T-helper 2 cell treated with Interferon-gamma antibody and Interleukin-4, amounts not matched to agents 5 μg/mL and 100 μg/mL, for 36 hours (primary cell): Measurements from ENCODE around the gene SLC5A10.

Source experiments
- DNase-seq: peaks from one replicate; pipeline ENCODE4 v3.0.0; 2021; ENCODE audit warnings: low spot score
- H3K27ac Mint-ChIP-seq: one replicate; pipeline ENCODE4 v1.8.0; 2021; ENCODE audit warnings: mild to moderate bottlenecking, mixed read lengths
- H3K27me3 Mint-ChIP-seq: one replicate; pipeline ENCODE4 v1.8.0; 2021; ENCODE audit warnings: low read depth, mixed read lengths
- H3K36me3 Mint-ChIP-seq: one replicate; pipeline ENCODE4 v1.8.0; 2021; ENCODE audit warnings: low read depth, mixed read lengths
- H3K4me1 Mint-ChIP-seq: one replicate; pipeline ENCODE4 v1.8.0; 2021; ENCODE audit warnings: low read depth, mixed read lengths
- H3K4me3 Mint-ChIP-seq: one replicate; pipeline ENCODE4 v1.8.0; 2022; ENCODE audit warnings: mild to moderate bottlenecking, moderate library complexity, mixed read lengths
- H3K9me3 Mint-ChIP-seq: one replicate; pipeline ENCODE4 v1.8.0; 2021; ENCODE audit warnings: mixed read lengths

Gene SLC5A10

GRCh38 chr17:19002805-19003542 lies 51.0 kb downstream of the SLC5A10 start:
- Mint-ChIP-seq H3K27me3 (peaks cover 8% of the 10 kb centered on the region), H3K36me3 (peaks cover 5% of the 10 kb centered on the region), H3K9me3 (no peaks in the 10 kb centered on the region), H3K4me1 (peaks cover 24% of the 10 kb centered on the region), H3K27ac (peak overlapping the region; percentile 26), H3K4me3 (peak overlapping the region; percentile 89)
- DNase-seq: no peak

- H3K27me3 Mint-ChIP-seq: peaks cover 8% of the 10 kb centered on the region
- H3K4me3 Mint-ChIP-seq: peak overlapping the region; percentile 89
- peak; percentile 41 for DNase-seq
- H3K36me3 Mint-ChIP-seq: peaks cover 5% of the 10 kb centered on the region
- peaks cover 24% of the 10 kb centered on the region for H3K4me1 Mint-ChIP-seq
- H3K27ac Mint-ChIP-seq: peak overlapping the region; percentile 79
- no peaks in the 10 kb centered on the region for H3K9me3 Mint-ChIP-seq
These were observed 51.8 kb downstream of the SLC5A10 start for GRCh38 chr17:19003543-19004420.

- H3K27ac Mint-ChIP-seq: peak within 1 kb of the TSS; percentile 79
- H3K27me3 Mint-ChIP-seq: peaks cover 9% of the 10 kb centered on the region
- peaks cover 5% of the 10 kb centered on the region for H3K36me3 Mint-ChIP-seq
- no peaks in the 10 kb centered on the region for H3K9me3 Mint-ChIP-seq
- DNase-seq: peak; percentile 90
- peak within 1 kb of the TSS; percentile 89 for H3K4me3 Mint-ChIP-seq
- peaks cover 24% of the 10 kb centered on the region for H3K4me1 Mint-ChIP-seq
These were observed 52.6 kb downstream of the SLC5A10 start, which contains the start of gene FAM83G for GRCh38 chr17:19004421-19005136. TSS of gene FAM83G (minus strand) at chr17:19004764. CDS start at chr17:19004041, 723 bp downstream.

- H3K4me1 Mint-ChIP-seq: peaks cover 24% of the 10 kb centered on the region
- H3K36me3 Mint-ChIP-seq: peaks cover 5% of the 10 kb centered on the region
- H3K9me3 Mint-ChIP-seq: no peaks in the 10 kb centered on the region
- no peak for DNase-seq
- H3K27ac Mint-ChIP-seq: peak overlapping the region; percentile 62
- peak overlapping the region; percentile 38 for H3K4me3 Mint-ChIP-seq
- peaks cover 12% of the 10 kb centered on the region for H3K27me3 Mint-ChIP-seq
These were observed 53.3 kb downstream of the SLC5A10 start for GRCh38 chr17:19005137-19005773.

GRCh38 chr17:19005789-19006430 lies 53.9 kb downstream of the SLC5A10 start:
- Mint-ChIP-seq H3K4me1 (peaks cover 24% of the 10 kb centered on the region), H3K36me3 (peaks cover 5% of the 10 kb centered on the region), H3K9me3 (no peaks in the 10 kb centered on the region), H3K4me3 (no peak overlapping the region), H3K27me3 (peaks cover 12% of the 10 kb centered on the region), H3K27ac (no peak overlapping the region)
- no peak for DNase-seq

GRCh38 chr17:19006698-19007097 lies 54.7 kb downstream of the SLC5A10 start:
- Mint-ChIP-seq H3K36me3 (peaks cover 5% of the 10 kb centered on the region), H3K4me1 (peaks cover 20% of the 10 kb centered on the region), H3K9me3 (no peaks in the 10 kb centered on the region), H3K27ac (no peak overlapping the region), H3K27me3 (peaks cover 12% of the 10 kb centered on the region), H3K4me3 (no peak overlapping the region)
- no peak for DNase-seq

GRCh38 chr17:19009970-19010369 lies 58.0 kb downstream of the SLC5A10 start:
- DNase-seq: no peak
- Mint-ChIP-seq H3K27me3 (peaks cover 12% of the 10 kb centered on the region), H3K27ac (no peak overlapping the region), H3K4me1 (peaks cover 3% of the 10 kb centered on the region), H3K4me3 (no peak overlapping the region), H3K9me3 (no peaks in the 10 kb centered on the region), H3K36me3 (no peaks in the 10 kb centered on the region)

GRCh38 chr17:19010729-19011505 lies 59.0 kb downstream of the SLC5A10 start:
- no peak for DNase-seq
- Mint-ChIP-seq H3K4me1 (peaks cover under 1% of the 10 kb centered on the region), H3K4me3 (no peak overlapping the region), H3K27ac (no peak overlapping the region), H3K36me3 (no peaks in the 10 kb centered on the region), H3K27me3 (peaks cover 11% of the 10 kb centered on the region), H3K9me3 (no peaks in the 10 kb centered on the region)

- H3K4me1 Mint-ChIP-seq: no peaks in the 10 kb centered on the region
- peaks cover 6% of the 10 kb centered on the region for H3K27me3 Mint-ChIP-seq
- no peak overlapping the region for H3K4me3 Mint-ChIP-seq
- H3K27ac Mint-ChIP-seq: no peak overlapping the region
- no peak for DNase-seq
- no peaks in the 10 kb centered on the region for H3K36me3 Mint-ChIP-seq
- no peaks in the 10 kb centered on the region for H3K9me3 Mint-ChIP-seq
These were observed 59.6 kb downstream of the SLC5A10 start for GRCh38 chr17:19011581-19011980.

GRCh38 chr17:19012171-19013080 lies 60.5 kb downstream of the SLC5A10 start:
- H3K27me3 Mint-ChIP-seq: peaks cover 4% of the 10 kb centered on the region
- no peaks in the 10 kb centered on the region for H3K36me3 Mint-ChIP-seq
- H3K27ac Mint-ChIP-seq: no peak overlapping the region
- no peak overlapping the region for H3K4me3 Mint-ChIP-seq
- DNase-seq: no peak
- no peaks in the 10 kb centered on the region for H3K4me1 Mint-ChIP-seq
- H3K9me3 Mint-ChIP-seq: no peaks in the 10 kb centered on the region

- Mint-ChIP-seq H3K4me1 (no peaks in the 10 kb centered on the region), H3K9me3 (no peaks in the 10 kb centered on the region), H3K27me3 (peaks cover 4% of the 10 kb centered on the region), H3K27ac (no peak overlapping the region), H3K4me3 (no peak overlapping the region), H3K36me3 (no peaks in the 10 kb centered on the region)
- no peak for DNase-seq
These were observed 61.3 kb downstream of the SLC5A10 start for GRCh38 chr17:19013226-19013625.
